Measurements from ENCODE around the gene MIPEP.

DNA sequence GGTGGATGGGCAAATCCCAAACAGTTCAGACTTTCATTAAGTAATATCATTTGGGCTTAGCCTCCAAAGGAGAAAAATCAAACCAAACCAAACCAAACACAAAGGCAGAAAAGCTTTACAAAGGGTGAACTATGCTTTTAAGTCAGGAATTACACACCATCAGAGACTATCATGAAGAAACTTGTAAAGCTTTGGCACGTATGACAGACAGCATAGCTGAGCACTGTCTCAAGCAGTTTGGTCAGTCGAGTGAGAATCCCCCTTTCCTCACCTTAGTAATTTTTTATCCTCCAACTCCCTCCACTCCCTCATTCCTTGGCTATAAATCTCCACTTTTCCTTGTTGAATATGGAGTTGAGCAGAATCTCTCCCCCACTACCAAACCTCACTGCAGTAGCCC, 72.1 kb downstream of the MIPEP start:
- no peak for TF ChIP-seq EZH2phosphoT487 (IDR thresholded peaks at IDR 0.05; ENCODE audit: insufficient read depth, low read depth)
- no peak for TF ChIP-seq EZH2 (IDR thresholded peaks at IDR 0.05; ENCODE audit: insufficient read depth, poor library complexity, severe bottlenecking)

Data from GM23248 (cell line).